ENCODE results near the gene C6orf15. TPM values are rescaled to one million over a fixed set of nuclear protein-coding genes. Genes with fewer than 3 reads are reported as not detected.

The C6orf15 gene
- total RNA-seq, 1 experiment from 2014 or later, result not detected

DNA sequence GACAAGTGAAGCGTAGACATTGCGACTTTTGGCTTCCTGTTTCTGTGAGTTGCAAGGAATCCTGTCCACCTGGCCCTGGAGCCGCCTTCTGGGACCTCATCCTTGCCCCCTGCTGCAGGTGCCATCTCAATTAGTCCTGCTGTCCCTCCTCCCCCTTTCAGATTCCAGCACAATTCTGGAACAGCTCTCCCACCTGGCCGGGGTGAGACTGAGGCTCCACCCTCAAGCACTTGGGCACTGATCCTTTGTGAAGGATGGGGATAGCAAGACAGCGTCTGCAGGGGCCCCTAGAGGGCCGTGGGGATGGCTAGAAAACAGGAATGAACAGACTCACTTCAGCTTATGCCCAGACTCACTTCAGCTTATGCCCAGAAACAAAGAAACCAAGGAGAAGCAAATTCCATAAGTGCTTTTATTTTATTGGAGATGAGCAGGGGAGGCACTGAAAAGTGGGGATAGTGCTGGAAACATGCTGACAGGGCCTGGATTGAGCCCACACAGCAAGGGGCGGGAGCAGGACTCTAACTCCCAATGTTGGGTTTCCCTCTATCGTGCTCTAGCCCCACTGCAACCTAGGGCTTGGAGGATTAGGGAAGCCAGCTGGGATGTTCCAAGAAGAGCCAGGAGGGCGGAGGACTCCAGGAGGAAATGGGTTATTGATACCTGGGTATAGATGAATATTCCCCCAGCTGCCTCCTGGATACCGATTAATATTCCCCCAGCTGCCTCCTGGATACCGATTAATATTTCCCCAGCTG lies 1.4 kb downstream of the C6orf15 start:
- Histone ChIP-seq H3K9ac (ENCODE audit: low read length) (no peak overlapping the region), H4K20me1 (ENCODE audit: low read length) (no peaks in the 10 kb centered on the region), H3K9me3 (ENCODE audit: low read length) (no peaks in the 10 kb centered on the region), H3K4me3 (ENCODE audit: low read length) (no peak overlapping the region), H3K36me3 (ENCODE audit: low read depth, low read length) (no peaks in the 10 kb centered on the region), H3K4me1 (ENCODE audit: insufficient read depth, low read length) (peaks cover 32% of the 10 kb centered on the region), H3K79me2 (ENCODE audit: low read length) (peaks cover 11% of the 10 kb centered on the region), H3F3A (ENCODE audit: low read length, unreplicated experiment) (no peaks in the 10 kb centered on the region), H3K9me2 (replicated peaks; ENCODE audit: low read length) (no peaks in the 10 kb centered on the region), H2AFZ (ENCODE audit: low read length) (no peak overlapping the region), H3K4me2 (ENCODE audit: low read length) (no peak overlapping the region), H3K27me3 (ENCODE audit: low read length) (no peaks in the 10 kb centered on the region), H3K27ac (ENCODE audit: low read length) (no peak overlapping the region)
- TF ChIP-seq CTCF (conservative IDR thresholded peaks at IDR 0.05; ENCODE audit: low read depth, low read length) (no peak), EZH2 (IDR thresholded peaks at IDR 0.05; ENCODE audit: low read length, unreplicated experiment) (no peak), EZH2phosphoT487 (IDR thresholded peaks at IDR 0.05; ENCODE audit: borderline replicate concordance, low read length) (no peak)
- no TSS peak for BruUV-seq (replicated peaks)
- CTCF ChIA-PET, result no interaction called here
- DNase-seq, result no peak
- no peak for ATAC-seq
- intact Hi-C loops (cut with micrococcal nuclease), result no loop called here
- POLR2A ChIA-PET (ENCODE audit: unreplicated experiment), result no interaction called here

GRCh38 chr6:31107052-31107451 lies 5.3 kb downstream of the C6orf15 start:
- H3K4me3 ChIP-seq (ENCODE audit: low read length), result no peak overlapping the region
- H3K9ac ChIP-seq (ENCODE audit: low read length), result no peak overlapping the region
- no peaks in the 10 kb centered on the region for H3K27me3 ChIP-seq (ENCODE audit: low read length)
- H3F3A ChIP-seq (ENCODE audit: low read length, unreplicated experiment), result no peaks in the 10 kb centered on the region
- no peaks in the 10 kb centered on the region for H3K9me2 ChIP-seq (replicated peaks; ENCODE audit: low read length)
- ATAC-seq (no peak), DNase-seq (no peak)
- H3K79me2 ChIP-seq (ENCODE audit: low read length), result no peaks in the 10 kb centered on the region
- H3K36me3 ChIP-seq (ENCODE audit: low read depth, low read length), result no peaks in the 10 kb centered on the region
- CTCF ChIA-PET, result no interaction called here
- H3K27ac ChIP-seq (ENCODE audit: low read length), result no peak overlapping the region
- no peak for TF ChIP-seq EZH2phosphoT487 (IDR thresholded peaks at IDR 0.05; ENCODE audit: borderline replicate concordance, low read length)
- no peak for TF ChIP-seq EZH2 (IDR thresholded peaks at IDR 0.05; ENCODE audit: low read length, unreplicated experiment)
- TF ChIP-seq CTCF (conservative IDR thresholded peaks at IDR 0.05; ENCODE audit: low read depth, low read length), result no peak
- POLR2A ChIA-PET (ENCODE audit: unreplicated experiment), result no interaction called here
- no TSS peak for BruUV-seq (replicated peaks)
- no peaks in the 10 kb centered on the region for H3K4me1 ChIP-seq (ENCODE audit: insufficient read depth, low read length)
- H4K20me1 ChIP-seq (ENCODE audit: low read length), result no peaks in the 10 kb centered on the region
- no peak overlapping the region for H3K4me2 ChIP-seq (ENCODE audit: low read length)
- H3K9me3 ChIP-seq (ENCODE audit: low read length), result no peaks in the 10 kb centered on the region
- intact Hi-C loops (cut with micrococcal nuclease), result no loop called here
- H2AFZ ChIP-seq (ENCODE audit: low read length), result no peak overlapping the region

DNA sequence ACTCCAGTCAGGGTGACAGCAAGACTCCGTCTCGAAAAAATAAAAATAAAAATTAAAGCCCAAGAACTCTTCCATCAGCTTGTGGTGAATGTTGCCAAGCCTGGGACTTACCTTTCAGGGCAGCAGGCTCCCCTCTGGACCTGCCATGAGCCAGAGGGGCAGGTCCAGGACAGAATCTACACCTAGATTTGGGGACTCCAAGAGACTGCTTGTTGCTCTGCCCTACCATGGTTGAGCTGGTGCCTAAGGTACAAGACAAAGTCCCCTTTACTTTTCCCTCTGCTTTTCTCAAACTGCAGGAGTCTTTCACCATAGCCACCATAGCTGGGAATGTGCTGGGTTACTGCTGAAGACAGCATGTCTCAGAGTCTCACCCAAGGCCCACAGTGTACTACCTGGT lies 9.2 kb downstream of the C6orf15 start:
- Histone ChIP-seq H4K20me1 (ENCODE audit: low read length) (no peaks in the 10 kb centered on the region), H3K4me2 (ENCODE audit: low read length) (no peak overlapping the region), H3K9me2 (replicated peaks; ENCODE audit: low read length) (no peaks in the 10 kb centered on the region), H3K4me3 (ENCODE audit: low read length) (no peak overlapping the region), H3F3A (ENCODE audit: low read length, unreplicated experiment) (no peaks in the 10 kb centered on the region), H3K36me3 (ENCODE audit: low read depth, low read length) (no peaks in the 10 kb centered on the region), H3K27ac (ENCODE audit: low read length) (no peak overlapping the region), H3K27me3 (ENCODE audit: low read length) (no peaks in the 10 kb centered on the region), H3K79me2 (ENCODE audit: low read length) (no peaks in the 10 kb centered on the region), H2AFZ (ENCODE audit: low read length) (no peak overlapping the region), H3K4me1 (ENCODE audit: insufficient read depth, low read length) (no peaks in the 10 kb centered on the region), H3K9me3 (ENCODE audit: low read length) (no peaks in the 10 kb centered on the region), H3K9ac (ENCODE audit: low read length) (no peak overlapping the region)
- BruUV-seq (replicated peaks), result no TSS peak
- no peak for TF ChIP-seq EZH2 (IDR thresholded peaks at IDR 0.05; ENCODE audit: low read length, unreplicated experiment)
- TF ChIP-seq EZH2phosphoT487 (IDR thresholded peaks at IDR 0.05; ENCODE audit: borderline replicate concordance, low read length), result no peak
- TF ChIP-seq CTCF (conservative IDR thresholded peaks at IDR 0.05; ENCODE audit: low read depth, low read length), result no peak
- DNase-seq (no peak), ATAC-seq (no peak)
- ChIA-PET POLR2A (ENCODE audit: unreplicated experiment) (no interaction called here), CTCF (interaction anchor here (0.6 to 1.7 kb wide), 4 partner anchors 11 to 28 kb away, joined by 3 to 5 read pairs (median 4); partner anchors contain the start of gene PSORS1C1)
- intact Hi-C loops (cut with micrococcal nuclease), result no loop called here

Data from PC-3 (cell line).